CD4-positive, alpha-beta T cell treated with Interleukin-6 for 4 hours (primary cell): ENCODE data around the gene HOTAIR.

ENCODE experiments used
- DNase-seq: peaks from one replicate; pipeline ENCODE4 v3.0.0-alpha.2; 2020; ENCODE audit warnings: mixed read lengths

HOTAIR gene

DNA sequence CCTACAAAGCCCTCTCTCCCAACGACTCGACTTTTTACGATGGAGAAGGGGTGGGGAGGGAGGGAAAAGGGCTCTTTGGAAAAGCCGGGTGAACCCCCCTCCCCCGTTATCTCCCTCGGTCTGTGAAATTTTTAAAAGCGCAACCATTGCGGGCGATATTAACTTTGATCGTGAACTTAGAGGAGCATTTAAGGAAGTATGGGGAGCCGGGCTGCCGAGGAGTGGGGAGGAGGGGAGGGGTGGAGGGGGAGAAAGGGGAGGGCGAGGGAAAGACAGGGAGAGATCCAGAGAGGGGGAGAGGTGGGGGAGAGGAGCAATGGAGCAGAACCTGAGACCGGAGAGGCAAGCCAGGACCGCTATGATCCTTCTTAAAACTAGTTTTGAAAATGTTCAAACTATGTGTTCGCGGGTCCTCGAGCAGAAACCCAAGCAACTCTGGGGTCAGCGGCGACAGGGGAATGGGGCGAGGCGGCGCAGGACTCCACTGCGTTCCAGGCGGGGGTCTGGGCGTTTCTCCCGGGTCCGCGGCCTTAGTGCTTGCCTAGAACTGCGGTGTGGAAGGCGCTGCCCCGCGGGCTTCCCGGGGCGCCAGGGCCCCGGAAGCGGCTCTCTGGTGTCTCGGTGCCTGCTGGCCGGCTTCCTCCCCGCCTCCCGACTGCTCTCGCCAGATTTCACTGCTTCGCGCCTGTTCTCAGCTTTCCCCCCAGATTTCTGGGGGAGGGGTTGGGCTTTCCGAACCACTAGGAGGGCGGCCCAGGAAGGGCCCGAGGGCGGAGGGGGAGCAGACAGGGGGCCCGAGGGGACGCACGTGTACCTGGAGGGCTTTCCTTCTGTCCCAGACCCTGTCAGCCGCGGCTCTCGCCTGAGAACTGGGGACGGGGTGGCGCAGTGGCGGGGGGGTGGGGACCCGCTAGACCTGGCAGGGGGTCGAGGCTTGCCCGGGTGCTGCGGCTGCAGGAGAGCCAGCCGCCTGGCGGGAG, at the start of gene HOTAIR:
Gene HOTAIR, minus strand, starts transcription at position 871 of the 980 bp plus-strand sequence.
- peak; percentile 44 for DNase-seq

DNA sequence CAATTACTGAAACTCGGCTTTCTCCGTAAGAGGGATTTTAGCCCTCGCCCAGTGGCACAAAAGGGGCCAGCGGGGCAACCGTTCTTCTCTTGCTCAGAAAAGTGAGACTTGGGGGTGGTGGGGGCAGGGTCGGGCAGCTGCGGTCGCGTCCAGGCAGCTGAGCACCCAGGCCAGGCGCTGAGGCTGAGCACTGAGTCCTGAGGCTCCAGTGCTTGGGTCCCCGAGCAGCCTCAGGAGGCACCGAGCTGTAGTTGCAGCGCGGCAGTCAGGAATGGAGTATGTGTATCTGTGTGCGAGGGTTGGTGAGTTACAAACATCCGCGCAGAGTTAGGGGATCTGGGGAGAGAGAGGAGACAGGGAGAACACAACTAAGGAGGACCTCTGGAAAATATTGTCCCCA, 49.4 kb upstream of the HOTAIR start:
- DNase-seq = no peak

DNA sequence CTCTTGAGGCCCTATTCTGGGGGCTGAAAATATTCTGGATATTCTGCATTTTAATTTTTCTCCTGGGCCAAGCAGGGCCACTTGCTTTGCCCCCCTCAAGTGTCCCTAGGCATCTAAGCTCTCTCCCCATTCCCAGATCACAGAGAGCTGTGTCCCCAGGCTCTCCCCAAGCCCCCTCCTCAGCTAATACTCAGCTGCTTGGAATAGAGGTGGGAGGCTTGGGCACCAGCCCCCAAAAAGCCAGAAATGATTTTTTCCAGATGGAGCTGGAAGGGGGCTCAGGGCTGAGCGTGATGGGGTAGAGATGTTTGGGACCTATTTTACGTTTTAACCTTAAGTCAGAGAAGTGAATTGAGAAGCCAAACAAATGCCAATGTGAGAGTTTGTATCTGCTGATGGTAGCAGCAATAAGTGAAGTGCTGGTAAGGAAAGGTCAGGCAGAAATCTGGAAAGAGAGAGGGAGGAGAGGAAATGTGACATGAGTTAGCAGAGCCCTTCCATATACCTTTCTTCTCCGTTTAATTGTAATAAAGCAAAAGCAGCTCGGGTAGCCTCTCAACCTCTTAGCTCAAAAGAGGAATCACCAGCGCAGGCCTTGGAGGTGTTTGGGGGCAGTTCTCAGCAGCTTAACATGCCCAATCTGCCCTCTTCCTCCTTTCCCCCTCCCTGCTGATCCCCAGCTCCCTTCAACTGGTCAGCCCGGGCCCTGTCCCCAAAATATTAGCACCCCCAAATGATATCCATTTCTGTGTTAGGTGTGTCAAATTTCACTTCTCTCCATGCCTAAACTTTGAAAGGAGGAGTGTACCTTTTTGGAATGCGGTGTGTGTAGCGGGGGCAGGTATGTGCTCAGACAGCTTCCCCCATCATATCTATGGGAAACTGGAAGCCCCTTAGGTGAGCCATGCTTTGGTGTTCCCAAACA, 48.5 kb upstream of the HOTAIR start:
- DNase-seq = no peak

DNA sequence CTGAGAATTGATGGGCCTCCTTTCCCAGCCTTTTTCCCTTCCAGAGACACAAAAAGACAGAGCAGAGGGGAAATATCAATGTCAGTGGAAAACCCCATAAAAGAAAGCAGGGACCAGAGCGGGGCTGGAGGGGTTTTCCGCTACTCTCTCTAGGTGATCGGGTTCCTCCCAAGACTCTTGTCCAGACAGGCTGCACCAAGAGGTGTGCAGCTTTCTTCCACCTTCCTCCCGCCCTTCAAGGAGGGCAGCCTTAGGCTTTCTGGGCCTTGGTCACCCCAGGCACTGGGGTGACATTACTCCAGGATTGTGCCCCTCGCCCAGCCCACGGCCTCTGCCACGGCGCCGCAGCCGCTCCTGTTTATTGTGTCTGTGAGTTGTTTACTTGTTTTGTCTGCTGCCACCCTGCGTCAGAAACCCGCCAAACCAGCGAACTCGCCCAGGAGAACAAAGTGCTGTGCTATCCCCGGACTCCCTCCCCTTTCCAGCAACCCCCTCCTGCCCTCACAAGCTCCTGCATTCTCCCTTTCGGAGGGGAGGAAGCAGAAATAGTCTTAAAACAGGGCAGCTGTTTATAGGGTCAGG, 46.8 kb upstream of the HOTAIR start:
- DNase-seq = no peak

DNA sequence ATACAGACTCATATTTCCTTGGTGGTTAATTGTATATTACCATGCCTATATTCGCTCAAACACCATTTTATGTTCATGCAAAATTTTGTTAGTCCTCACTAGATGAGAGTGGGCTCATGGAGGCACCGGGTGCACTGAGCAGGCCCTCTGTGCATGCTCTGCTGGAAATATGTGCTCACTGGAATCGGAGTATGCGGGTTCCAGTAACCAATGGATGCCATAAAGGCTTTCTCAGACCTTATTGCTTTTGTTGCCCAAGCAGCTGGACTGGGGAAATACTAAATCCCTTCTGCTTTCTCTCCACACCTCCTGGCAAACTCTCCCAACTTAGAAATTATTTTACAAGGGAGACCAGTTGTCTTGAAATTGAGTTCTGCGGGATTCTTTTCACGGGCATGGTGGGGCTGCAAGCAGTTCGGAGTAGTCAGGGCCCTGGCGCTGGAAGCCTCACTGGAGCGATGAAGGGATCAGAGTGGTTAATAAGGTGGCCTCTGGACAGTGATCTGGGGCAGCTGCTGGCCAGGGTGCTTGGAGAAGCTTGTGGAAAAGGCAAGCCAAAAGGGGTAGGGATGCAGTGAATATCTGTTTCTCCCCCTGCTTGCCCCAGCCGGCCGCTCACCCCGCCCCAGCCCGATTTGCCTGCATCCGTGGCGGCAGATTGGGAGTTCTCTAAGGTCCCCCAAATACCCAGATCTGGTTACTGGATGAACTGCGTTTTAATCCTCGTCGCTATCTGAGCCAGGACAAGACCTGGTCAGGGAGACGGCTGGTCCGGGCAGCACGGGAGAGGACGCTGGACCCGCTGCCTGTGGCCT, 46.0 kb upstream of the HOTAIR start:
- no peak for DNase-seq

DNA sequence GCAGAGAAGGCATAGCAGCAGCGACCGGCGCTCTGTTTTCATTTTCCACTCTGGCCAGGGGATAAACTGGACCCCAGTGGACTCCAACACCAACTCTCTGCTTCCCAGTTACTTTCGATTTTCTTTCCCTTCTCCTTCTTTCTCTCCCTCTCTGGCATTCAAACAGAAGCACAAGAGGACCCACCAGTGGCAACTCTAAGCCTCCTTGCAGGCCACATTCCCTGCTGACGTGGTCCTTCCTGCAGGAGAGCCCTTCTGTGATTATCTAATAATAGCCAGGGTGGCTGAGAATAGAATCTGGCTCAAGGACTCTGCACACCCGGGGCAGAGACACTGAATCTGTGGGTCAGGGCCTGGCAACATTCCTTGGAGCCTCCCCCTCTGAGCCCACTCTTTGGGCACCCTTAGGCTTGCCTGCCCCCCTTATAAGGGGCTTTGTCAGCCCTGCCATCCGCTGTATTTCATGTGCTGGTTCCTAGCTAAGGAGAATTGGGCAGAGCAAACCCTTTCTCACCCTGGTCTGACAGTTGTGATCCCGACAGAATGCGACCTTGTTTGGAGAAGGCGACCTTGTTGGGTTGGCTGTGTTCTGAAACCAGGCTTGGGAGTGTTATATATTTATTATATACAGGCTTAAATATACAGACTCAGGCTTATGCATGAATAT, 45.3 kb upstream of the HOTAIR start:
- no peak for DNase-seq

DNA sequence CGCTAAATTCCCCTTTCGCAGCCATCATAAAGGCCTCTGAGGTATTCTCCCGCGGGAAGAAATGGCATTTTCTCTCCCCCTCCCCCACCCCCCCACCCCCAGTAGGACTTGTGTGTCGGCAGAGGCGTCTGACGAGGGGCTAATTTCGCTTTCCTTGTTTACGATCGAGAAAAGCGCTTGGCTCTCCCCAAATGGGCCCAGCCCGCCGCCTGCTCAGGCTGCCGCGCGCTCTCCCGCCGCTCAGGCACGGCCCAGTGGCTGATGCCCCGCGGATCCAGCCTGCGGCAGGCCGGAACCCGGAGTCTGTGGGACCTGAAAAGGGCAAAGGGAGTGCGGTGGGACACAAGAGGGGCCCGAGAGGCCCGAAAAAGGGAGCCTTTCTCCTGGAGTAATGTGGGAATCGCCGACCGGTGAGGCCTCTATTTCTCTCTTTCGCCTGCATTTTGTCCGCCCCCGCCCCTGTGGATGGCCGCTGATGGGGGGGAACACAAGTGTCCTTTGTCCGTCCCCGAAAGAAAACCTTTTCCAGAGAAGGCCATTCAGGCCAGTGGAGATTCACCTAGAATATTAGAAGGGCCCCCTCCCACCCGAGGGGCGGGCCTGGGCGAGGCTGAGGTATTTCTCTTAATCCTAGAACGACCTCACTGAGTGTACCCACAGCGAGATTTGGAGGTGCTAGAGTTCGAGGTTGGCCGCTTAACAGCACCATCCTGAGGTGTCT, 44.5 kb upstream of the HOTAIR start:
- no peak for DNase-seq

DNA sequence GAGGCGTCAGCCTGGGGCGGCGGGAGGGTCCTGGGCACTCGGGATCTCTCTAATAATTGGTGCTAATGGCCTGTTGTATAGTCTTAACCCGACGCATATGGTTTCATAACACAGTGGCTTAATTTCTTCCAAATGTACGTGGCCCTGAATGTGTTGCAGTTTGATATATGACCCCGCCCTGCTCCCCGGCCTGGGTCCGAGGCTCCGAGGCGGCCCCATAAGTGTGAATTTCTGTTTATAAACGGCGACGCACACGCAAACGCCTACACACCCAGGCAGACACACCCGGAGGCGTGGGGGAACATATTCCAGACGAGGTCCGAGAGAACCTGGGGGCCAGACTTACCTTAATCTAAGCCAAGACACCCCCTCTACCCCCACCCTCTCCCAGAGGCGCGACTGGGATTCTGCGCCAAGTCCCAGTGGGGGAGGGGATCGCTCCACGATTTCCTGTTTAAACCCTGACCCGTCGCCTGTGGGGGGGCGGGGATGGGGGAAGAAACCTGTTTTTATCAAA, 43.8 kb upstream of the HOTAIR start:
- DNase-seq = no peak

DNA sequence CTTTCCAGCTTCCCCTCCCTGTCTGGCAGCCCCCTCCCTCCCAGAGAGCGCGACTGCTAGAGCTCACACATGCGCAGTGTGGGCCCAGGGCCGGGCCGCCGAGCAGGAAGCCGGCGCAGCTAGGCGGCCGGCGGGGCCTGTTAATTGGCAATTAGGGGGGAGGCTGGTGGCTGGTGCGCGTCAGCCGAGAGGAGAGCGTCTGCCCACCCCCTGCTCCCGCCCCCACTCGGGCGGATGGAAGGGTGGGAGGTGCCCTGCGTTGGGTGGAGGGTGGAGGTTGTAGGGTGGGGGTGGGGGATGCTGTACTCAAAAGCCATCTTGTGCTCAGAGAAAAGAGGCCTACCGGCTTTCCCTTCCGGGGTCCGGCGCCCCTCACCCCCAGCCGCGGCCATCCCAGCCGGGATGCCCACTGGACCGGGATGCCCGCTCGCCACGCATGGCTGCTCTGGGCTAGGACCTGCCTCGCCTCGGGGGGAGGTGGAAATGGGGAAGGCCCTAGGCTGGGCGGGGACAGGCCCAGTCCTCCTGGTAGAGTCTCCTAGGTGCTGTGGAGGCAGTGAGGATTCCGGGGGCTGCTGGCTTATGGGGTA, 43.2 kb upstream of the HOTAIR start:
- DNase-seq = peak; percentile 77

DNA sequence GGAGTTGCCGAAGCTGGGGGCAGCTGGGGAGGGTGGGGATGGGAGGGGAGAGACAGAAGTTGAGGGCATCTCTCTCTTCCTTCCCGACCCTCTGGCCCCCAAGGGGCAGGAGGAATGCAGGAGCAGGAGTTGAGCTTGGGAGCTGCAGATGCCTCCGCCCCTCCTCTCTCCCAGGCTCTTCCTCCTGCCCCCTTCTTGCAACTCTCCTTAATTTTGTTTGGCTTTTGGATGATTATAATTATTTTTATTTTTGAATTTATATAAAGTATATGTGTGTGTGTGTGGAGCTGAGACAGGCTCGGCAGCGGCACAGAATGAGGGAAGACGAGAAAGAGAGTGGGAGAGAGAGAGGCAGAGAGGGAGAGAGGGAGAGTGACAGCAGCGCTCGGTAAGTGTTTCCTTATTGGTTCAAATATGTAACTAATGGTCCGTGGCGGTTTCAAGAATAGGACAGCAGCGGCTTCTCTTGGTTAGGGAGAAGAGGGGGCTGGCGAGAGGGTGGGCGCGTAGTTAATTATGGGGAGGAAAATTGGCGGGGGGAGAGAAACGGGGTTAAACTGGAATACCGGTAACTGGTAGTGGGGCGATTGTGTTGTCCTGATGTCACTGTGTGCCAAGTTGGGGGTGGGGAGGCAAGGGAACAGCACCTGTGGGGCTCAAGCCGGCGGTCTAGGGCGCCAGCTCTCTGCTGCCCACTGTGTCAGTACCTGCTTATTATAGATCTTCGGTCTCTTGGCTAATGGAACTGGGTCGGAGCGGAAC, 42.5 kb upstream of the HOTAIR start:
- no peak for DNase-seq

DNA sequence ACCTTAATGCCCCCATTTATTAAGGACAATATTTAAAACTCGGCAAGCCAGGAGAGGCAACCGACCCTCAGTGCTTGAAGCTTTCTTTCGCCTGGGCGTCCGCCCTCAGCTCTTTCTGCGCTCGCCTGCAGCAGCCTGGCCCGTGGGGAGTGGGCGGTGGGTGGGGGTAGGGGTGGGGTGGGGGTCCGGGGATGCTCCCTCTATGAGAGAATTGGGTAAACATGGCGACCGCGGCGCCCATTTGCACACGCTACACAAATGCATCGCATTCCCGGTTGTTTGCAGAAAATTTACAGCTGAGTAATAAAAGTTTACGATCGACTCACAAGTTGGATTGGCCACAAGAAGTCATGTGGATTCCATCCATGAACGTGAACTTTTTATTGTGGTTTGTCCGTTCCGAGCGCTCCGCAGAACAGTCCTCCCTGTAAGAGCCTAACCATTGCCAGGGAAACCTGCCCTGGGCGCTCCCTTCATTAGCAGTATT, 41.8 kb upstream of the HOTAIR start:
- no peak for DNase-seq

DNA sequence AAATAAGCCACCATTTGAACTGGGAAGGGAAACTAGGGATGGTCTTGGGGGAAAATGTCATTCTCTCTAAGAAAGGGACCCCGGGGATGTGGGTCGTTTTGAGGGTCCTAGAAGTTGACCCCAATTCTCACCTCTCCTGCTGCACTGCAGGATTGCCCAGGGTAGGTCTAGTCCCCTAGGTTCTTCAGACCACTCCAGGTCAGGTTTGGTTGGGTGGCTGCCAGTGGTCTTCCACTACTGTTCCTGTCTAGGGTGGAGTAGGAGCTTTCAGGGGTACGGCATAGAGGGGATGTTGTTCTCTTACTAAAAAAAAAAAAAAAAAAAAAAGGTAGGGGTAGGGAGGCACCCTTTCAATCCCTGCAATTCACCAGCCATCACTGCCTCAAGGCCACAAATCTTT, 41.3 kb upstream of the HOTAIR start:
- DNase-seq = no peak

DNA sequence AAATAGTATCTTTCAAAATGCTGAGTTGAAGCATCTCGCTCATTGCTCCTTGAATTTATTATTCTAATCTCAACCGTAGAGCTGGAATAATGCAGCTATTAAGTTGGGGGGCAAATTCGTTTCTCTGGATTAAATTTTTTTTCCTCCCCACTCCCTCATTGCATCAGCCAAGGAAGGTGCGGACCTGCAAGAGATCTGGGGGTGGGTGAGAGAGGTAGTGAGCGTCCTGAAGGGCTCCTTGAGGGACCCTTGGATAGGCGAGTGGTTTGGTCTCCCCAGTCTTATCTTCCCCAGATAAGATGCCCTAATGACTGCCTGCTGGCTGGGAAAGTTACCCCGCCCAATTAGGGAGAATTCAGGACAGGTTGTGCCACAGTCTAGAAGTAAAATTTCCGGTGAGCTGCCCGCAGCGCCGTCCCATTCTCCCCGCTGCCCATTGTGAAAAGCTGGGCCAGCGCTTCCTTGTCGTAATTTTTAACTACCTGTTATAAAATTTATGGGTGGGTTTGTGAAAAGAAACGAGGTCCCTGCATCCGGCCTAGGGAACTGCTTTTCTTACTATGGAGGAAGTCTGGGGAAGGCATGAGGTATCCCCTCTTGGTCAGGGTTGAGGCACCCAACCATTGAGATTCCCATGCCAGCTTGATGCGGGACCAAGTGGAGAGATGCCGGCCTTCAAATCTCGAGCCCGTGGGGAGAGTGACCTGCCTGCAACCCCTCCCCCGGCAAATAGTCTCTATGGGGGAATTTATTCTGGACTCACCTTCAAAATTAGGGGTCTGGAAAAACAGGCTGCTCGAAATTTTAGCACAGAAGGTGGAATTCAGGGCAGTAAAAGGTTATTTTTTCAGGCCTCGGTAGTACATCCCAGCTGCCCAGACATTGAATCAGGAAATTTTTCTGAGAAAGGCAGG, 40.5 kb upstream of the HOTAIR start:
- DNase-seq = no peak

DNA sequence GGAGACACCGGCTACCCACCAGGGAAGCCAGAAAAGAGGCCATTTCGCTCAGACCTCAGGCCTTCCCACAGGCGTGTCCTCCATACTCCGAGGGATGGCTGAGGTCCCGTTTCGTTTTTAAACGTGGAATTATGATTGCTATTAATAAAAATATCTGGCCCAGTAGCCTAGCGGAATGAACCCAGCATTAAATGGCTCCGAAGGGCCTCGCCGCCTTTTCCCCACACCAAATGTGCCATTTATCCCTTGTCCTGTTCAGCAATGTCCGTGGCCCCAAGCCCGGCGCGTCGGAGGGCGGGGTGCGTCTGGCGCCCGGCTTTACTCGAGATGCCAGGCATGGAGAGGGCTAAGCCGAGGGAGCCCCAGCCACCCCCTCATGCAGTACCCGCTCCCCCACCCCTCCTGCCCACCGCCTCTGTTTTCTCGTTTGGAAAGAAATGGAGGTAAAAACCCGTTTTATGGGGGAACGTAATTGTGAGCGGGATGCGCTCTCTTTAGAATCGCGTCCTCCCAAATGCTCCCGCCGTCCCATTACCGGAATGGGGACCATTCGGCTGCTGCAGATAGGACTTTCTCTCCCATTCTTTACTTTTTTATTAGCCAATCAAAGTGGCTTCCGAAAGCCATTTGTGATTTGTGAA, 39.7 kb upstream of the HOTAIR start:
- no peak for DNase-seq

DNA sequence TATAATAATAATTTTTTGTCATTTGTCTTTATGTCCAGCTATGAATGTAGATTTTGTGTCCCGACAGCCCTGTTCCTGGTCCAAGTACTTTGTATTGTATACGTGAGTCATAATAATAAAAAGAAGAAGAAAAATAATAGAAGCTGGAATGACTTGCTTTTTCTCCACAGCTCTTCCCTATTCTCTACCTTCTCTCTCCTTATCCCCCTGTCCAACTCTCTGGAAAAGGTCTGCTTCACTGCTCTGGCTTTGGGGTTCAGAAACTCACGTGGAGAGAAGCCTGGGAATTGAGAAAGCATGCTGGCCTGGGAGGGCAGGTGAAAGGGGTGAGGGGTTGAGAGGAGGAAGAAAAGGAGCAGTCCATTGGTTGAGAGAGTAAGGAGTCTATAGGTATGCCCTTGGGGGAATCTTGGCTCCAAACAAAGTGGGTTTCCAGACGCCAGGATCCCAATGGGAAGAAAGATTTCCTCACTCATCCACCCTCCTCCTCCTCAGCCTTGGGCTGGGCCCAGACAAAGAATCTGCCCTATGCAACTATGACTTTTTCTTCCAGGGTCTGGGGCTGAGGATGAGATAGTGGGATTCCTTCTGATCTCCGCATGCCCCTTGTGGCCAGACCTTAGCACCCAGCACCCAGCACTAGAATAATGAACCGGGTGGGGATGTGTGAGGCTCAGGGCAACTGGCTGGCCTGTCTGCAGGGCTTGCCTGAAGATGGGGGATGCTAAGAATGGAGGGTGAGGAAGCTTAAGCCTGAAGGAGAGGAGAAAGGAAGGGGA, 38.1 kb upstream of the HOTAIR start:
- DNase-seq = no peak

DNA sequence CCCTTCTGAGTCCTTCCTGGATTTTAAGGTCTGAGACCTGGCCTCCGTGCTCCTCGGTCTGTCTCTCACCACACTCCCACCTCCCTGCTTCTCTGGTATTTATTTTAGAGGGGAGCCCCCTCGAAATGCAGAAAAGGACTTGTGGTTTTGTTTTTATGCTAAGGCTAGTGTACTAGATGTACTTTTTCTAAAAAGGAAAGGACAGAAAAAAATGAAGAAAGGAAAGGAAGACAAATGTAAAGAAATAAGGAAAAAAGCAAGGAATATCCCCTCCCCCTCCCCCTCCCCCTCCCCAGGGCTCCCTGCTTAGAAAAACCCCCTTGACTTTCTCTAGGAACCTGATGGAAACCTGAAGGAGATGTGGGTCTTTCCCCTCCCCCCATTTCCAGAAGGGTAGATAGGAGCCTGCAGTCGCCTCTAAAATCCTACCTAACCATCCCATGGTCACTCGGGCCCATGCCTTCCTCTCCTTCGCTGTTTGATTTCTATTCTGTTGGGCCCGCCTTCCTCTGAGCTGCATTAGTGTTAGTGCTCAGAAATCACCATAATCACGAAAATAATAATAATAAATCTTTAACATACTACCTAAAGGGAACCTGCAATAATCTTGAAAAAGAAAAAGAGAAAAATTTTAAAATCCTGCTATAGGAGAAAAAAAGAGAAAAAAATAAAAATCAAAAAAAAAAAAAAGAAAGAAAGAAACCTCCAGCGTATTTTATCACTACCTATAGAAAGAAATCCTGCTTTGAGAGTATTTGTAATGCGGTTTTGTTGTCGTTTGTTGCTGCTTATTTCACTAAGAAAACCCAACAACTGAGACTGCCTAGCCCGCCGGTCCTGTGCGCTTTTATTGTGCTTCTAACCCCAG, 37.1 kb upstream of the HOTAIR start:
- DNase-seq = no peak
